Activated CD4-positive, alpha-beta T cell treated with anti-CD3 and anti-CD28 coated beads, Interleukin-2, amount 10 ng/mL, durations not matched to agents 7 days and 5 days (primary cell): ENCODE results near the gene ZDHHC23. TPM values are rescaled to one million over a fixed set of nuclear protein-coding genes. Genes with fewer than 3 reads are reported as not detected.

Experiments
- total RNA-seq, 2 experiments: library from RNA; stranded (reverse); gene quantifications; one replicate each; pipeline ENCODE4 v1.2.3, GENCODE V29; 2021

The ZDHHC23 gene
- total RNA-seq, 2 experiments from 2014 or later: 2.8 to 3.3 TPM

Other genes starting within 250 kb of the ZDHHC23 start
- gene NAA50, start 201.8 kb upstream of the ZDHHC23 start, total RNA-seq: 10 to 100 TPM; 91.4 to 95.2 TPM
- gene ATP6V1A, start 201.0 kb upstream of the ZDHHC23 start, total RNA-seq: 10 to 100 TPM; 40.7 to 41.7 TPM
- under 1 TPM; 0.29 to 0.35 TPM for gene GRAMD1C, start 109.2 kb upstream of the ZDHHC23 start, total RNA-seq
- 1 to 10 TPM; 2.9 to 3.2 TPM for gene CCDC191, start 108.5 kb downstream of the ZDHHC23 start, total RNA-seq
- 10 to 100 TPM; 28.7 to 38.3 TPM for gene QTRT2, start 108.7 kb downstream of the ZDHHC23 start, total RNA-seq
- not detected for gene DRD3, start 231.0 kb downstream of the ZDHHC23 start, total RNA-seq